GM08714 (cell line): Measurements from ENCODE around the gene DVL2.
A peak's percentile ranks its signal among the peaks of the same experiment; 100 is the strongest.

ENCODE experiments used
- H3K4me3 ChIP-seq: fragments of 200-500 bp; sonication (Bioruptor generic); 2 replicates; pipeline ENCODE4 v1.5.1; 2014; ENCODE audit warnings: mild to moderate bottlenecking, low read length, inconsistent platforms
- ZNF274 ChIP-seq: IDR thresholded peaks from 2 replicates; pipeline ENCODE4 v1.6.1; 2012; ENCODE audit warnings: mild to moderate bottlenecking, low read depth, low read length

The DVL2 gene

DNA sequence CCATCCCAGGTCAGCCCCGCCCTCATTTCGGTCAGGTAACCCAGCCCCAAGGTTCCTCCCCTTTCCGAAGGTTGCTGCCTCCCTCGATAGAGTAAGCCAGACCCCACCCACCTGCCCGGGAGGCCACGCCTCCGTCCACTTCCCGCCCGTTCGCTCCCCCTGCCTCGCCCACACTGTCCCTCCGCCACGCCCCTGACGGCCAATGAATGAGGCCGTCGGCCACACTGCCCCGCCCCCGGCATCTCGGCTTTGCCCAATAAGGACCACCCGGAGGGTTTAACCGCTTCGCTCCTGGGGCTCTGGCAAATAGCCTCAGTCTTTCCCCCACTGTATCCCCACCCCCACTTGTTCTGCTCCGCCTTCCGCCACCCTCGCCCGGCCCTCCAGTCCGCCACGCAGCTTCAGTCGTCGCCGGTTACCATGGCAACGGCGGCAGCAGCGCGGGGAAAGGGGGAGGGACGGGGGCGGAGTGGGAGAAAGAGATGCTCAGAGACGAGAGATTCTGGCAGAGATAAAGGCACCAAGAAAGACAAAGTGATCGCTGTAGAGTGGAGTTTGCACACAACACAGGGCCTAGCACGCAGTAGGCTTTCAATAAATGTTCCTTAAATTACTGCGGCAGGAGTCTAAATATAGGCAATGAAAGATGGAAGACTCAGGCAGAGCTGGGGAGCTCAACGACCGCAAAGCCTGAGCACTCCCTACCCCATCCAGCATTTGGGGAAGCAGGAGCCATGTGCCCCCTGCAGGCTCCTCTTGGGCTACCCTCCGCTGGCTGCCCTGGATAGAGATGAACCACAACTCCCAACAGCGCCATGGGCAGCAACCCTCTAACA lies 19.8 kb downstream of the DVL2 start:
- peak overlapping the region; percentile 50; the same call in 1 of the 2 replicates for H3K4me3 ChIP-seq
- TF ChIP-seq ZNF274, result no peak

DNA sequence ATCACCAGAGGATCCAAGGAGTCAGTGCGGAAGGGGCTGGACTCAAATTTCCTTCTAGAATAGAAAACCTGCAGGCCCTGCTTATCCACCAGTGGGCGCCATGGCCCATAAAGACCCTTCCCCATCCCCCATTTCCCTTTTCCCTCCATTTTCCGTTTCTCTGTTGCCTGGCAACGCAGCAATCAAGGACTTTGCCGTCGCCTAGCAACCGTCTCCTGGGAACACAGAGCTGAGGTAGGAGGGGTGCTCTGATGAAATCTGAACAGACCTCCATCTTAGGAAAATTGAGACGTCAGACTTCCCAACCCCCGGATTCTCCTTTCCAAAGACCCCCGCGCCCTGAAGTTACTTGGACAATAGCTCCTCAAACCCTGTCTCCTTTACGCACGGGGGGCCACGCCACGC lies 20.4 kb downstream of the DVL2 start:
- no peak for TF ChIP-seq ZNF274
- peak overlapping the region; percentile 38; the same call in 1 of the 2 replicates for H3K4me3 ChIP-seq

DNA sequence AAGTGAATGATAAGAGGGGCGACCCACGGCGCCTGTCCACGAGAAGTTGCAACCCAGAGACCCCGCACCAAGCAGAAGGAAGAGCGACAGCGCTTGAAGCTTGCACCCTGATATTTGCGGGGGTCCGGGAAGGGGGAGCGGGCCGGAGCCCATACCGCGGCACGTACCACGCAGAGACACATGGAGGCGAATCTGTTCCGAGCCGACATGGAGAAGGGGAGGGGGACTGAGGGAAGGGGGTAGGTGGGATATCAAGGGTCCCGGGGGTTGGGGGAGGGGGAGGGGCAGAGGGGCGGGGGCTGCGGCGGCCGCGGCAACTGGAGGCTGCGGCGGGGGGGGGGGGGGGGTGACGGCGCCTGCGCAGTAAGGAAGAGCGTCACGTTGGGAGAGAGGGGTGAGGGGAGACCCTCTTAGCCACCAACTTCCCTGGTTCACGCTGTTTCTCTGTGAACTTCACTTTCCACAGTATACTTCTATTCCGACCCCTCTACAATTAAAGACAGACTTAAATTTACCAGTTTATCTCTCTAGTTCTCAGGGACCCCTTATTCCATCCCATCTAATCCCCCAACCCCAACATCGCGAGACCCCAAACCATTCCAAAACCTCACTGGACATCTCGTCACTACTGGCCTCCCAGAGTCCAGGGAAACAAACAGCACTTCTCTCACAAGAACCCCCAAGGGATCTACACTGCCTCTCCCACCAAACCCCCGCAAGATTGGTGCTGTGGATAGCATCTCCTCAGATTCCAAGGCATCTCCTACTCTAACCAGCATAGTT lies 22.6 kb downstream of the DVL2 start:
- TF ChIP-seq ZNF274, result no peak
- H3K4me3 ChIP-seq, result no peak overlapping the region

DNA sequence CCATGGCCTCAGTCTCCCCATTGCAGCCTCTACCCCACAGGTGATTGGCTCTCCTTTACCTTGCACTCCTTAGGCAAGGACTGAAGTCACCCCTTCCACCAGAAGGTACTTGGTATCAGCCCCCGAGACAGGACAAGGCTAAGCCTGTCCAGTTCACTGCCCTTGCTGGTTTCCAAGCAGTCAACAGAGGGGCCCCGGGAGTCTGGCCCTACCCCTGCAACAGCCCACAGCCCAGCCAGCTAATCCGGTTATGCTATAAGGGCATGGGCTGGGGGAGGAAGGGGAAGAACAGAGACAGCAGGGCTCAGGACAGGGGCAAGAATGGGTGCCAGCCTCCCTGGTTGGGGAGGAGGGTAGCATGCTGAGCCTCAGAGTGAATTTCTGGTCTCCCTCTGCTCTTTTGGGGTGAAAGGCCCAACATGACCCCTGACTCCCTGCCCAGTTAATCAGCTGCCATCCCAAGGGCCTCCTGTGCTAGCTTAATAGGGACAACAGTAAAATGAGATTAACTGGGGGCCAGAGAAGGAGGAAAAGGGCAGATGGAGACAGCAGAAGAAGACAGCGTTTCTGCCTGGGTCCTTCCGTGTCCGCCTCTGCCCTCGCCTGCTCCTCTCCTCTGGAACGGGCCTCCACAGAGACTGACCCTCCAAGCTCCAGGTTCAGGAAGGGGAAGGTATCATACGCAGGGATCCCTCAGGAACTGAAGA lies 25.4 kb downstream of the DVL2 start:
- no peak for TF ChIP-seq ZNF274
- H3K4me3 ChIP-seq, result no peak overlapping the region

DNA sequence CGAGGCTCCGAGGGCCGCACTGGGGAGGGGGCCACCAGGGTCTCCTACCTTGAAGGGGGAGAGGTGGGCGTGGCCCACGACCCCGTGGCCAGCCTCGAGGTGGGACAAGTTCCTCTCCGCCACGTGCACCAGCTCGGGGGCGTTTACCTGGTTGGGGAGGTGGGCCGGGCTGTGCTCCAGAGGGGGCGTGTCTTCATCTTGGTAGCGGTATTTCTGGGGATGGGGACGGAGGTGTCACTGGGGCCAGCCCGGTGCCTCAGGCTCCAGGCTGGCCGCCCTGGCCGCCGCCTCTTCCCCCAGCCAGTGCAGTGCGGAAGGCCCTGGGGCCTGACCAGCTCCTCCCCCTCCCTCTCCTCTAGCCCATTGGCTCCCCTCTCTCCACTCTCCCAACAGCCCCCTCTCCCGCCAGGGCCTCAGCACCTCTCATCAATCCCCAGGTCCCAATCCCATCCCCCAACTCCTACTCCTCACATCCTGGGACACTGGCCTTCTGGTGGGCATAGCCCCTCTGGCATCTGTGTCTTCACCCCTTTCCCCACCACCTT lies 26.2 kb downstream of the DVL2 start:
- H3K4me3 ChIP-seq, result no peak overlapping the region
- no peak for TF ChIP-seq ZNF274

DNA sequence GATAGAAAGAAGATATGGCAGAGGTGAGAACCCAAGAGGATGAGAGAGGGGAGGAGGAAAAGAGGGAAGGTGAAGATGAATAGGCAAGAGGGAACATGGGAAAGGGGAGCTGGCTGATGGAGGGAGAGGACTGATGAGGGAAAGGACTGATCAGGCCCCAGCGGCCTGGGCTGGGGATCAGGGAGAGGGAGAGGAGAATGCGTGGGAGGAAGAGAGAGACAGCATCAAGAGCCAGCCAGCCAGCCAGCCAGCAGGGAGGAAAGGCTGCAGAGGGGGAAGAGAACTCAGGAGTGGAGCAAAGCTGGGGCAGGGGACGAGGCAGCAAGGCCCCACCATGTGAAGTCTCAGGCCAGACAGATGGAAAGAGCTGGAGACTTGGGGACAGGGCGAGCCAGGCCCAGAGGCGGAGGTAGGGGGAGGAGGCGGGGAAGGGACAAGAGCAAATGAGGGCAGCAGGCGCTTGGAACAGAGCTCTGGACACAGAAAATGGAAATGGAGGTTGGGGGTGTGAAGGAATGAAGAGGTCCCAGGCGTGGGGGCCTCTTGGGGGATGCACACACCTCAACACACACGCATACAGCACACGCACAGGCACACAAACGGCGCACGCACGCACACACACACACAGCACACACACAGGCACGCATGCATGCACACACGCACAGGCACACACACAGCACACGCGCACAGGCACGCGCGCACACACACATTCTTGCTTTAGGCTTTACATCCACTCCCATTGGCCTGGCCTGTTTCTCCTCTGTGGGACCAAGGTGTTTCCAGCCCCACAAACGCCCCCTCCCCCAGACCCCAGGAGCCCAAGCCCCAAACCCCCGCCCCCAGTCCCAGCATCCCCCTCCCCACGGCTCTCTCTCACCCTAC lies 27.0 kb downstream of the DVL2 start:
- no peak overlapping the region for H3K4me3 ChIP-seq

DNA sequence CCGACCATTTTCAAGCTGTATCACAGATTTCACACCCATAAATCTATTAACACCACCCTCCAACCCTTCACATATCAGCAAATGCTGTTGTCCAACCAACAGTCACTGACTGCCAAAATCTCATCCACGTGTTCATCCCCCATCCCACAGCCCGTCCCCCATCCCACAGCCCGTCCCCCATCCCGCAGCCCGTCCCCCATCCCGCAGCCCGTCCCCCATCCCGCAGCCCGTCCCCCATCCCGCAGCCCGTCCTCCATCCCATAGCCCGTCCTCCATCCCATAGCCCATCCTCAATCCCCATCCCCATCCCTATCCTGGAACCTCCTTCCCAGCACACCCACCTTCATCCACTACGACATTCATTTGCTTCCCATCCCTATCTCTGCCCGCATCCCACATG lies 28.8 kb downstream of the DVL2 start:
- H3K4me3 ChIP-seq, result peak overlapping the region; percentile 41; the same call in 1 of the 2 replicates
- TF ChIP-seq ZNF274, result no peak

More for the DNA sequence above, 27.0 kb downstream of the DVL2 start:
- TF ChIP-seq ZNF274, result no peak

DNA sequence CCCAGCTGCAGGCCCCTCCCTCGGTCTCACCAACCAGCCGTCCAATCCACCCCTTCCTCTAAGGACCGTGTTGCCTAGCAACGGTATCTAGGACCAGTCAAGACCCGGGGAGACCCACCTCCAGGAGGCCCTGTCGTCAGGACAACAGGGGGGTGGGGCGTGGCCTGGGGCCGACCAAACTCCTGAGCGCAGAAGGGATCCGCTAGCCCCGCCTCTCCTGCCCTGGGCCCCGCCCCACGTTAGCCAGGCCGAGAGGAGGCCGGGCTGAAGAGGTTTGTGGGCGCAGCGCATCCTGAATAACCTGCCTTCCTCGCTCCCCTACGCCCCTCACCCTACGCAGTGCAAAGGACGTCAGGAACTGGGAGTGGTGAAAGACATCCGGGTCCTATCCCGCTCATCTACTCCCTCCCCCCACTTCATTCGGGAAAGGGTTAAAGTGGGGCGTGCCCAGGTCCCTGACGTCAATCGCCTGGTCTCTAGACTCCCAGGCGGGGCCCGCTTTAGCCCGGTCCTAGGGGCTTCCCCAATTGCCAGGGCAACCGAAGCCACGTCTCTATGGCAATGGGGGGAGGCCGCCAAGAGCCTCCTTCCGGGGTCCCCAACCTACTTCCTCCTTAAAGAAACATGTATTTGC lies 29.4 kb downstream of the DVL2 start:
- H3K4me3 ChIP-seq, result peak overlapping the region; percentile 41; the same call in 1 of the 2 replicates
- no peak for TF ChIP-seq ZNF274

DNA sequence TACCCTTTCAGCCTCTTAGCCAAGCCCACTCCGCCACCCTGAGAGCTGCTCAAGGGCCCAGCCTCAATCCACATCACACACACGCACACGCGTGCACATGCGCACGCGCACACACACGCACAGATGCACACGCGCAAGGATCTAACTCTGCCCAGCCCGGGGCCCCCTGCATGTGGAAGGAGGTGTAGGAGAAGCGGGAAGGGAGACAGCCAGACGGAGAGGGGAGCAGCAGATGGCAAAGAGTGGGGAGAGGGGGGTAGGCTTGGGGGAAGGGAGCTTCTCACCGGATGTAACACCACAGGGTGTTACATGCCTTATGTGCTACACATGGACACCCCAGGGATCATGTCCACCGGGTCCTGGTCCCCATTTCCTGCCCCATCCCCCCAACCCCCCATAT lies 30.0 kb downstream of the DVL2 start:
- H3K4me3 ChIP-seq, result no peak overlapping the region
- no peak for TF ChIP-seq ZNF274

DNA sequence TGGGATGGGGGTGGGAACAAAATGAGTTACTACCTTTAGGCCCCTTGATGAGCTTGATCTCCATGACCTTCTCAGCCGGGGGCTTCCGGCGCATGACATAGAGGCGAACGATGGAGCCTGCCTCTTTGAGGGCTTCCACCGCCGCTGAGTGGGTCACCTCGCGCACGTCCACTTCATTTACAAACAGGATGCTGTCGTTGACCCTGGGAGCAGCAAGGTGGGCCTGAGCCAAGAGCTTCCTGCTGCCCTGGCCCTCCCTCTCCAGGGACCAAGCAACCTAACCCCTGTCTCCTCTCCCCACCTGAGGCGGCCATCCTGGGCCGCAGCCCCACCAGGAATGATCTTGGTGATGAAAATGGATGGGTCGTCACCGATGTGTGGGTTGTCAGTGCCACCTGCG lies 30.9 kb downstream of the DVL2 start:
- no peak overlapping the region for H3K4me3 ChIP-seq
- no peak for TF ChIP-seq ZNF274

DNA sequence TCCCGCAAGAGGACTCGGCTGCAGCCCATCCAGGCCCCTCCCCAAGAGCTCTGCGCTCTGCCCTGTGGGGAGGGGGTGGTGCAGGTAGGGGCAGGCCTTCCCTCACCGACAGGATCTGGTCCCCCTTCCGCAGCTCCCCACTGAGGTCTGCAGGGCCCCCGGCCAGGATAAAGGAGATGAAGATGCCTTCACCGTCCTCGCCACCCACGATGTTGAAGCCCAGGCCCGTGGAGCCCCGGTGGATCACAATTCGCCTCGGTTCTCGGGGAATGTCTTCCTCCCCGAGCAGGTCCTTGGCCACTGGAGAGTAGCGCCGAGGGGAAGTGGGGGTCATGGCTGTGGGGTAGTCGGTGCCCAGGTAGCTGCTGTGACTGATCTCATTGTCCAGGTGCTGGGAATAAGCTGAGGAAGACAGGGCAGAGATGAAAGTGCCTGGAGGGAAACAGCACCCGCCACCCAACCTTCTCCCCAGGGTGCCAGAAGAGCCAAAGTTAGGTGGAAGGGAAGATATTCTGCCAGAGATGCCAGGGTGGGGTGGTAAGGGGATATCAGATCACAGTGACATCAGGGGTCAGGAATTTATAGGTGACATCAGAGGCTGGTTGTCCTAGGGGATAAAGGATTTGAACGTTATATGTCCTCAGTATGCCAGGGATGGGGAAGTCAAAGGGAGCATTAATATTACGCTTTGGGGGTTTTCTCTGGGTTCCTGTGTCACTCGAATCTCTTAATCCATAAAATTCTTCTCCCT lies 37.5 kb downstream of the DVL2 start:
- TF ChIP-seq ZNF274, result no peak
- H3K4me3 ChIP-seq, result no peak overlapping the region

DNA sequence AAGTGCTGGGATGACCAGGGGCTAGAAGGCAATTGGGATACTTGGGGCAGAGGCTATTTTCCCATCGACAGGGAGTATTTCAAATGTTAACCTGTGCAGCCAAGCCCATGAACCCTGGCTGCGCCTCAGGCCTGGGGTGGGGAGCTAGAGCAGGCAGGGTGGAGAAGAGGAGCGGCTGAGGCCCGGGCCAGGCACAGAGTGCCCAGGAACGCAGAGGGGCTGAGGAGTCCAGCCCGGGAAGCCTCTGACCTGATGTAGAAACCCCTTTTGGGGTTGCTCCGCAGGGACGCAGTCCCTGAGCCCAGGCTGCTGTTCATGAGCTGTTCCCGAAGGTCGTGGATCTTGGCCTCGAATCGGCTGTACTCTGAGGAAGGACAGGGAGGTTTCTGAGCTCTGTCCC lies 38.3 kb downstream of the DVL2 start:
- H3K4me3 ChIP-seq, result no peak overlapping the region
- no peak for TF ChIP-seq ZNF274
